Measurements from ENCODE around the gene MB21D2.

The MB21D2 gene

DNA sequence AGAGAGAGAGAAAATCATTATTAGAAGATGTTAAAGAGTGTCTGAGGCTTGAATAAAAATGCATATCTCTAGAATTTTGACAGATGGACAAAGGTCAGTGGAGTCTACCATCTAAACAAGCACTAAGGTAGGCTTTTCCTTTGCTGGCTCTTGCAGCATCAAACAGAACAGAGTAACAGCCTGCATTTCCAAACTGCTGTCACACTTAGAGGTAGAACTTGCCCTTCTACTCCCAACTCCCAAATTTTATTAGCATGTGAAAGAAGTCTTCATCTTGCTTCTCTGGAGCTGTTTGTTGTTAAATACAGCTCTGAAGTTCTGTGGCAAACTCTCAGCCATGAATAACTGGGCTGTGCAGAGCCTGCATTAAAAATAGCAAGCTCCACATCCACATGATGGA lies 4.1 kb upstream of the MB21D2 start:
- no peak overlapping the region for H2BK120ac ChIP-seq (ENCODE audit: insufficient read depth, low read length, poor library complexity)
- H3K9me3 ChIP-seq (ENCODE audit: insufficient read depth, low read depth, low read length), result no peaks in the 10 kb centered on the region
- no peak overlapping the region for H2AFZ ChIP-seq (ENCODE audit: insufficient read depth, low read length, poor library complexity)
- H2BK5ac ChIP-seq (ENCODE audit: low read depth, low read length, poor library complexity), result no peak overlapping the region
- H3K18ac ChIP-seq (ENCODE audit: low read length), result no peak overlapping the region
- H3K36me3 ChIP-seq (ENCODE audit: control insufficient read depth in 1 of 2, insufficient read depth in 2 of 2, low read length in 2 of 2), result no peaks in the 10 kb centered on the region
- H3K23ac ChIP-seq (ENCODE audit: low read length), result no peak overlapping the region
- peaks cover 11% of the 10 kb centered on the region for H3K79me1 ChIP-seq (ENCODE audit: low read length)
- H4K91ac ChIP-seq (ENCODE audit: low read depth, low read length), result no peak overlapping the region
- no peak overlapping the region for H3K4me3 ChIP-seq (ENCODE audit: low read depth, low read length)
- no peak for DNase-seq
- H3K4me2 ChIP-seq (ENCODE audit: low read length), result no peak overlapping the region
- no peak overlapping the region for H3K9ac ChIP-seq (ENCODE audit: low read length)
- H3K4ac ChIP-seq (ENCODE audit: low read depth, low read length), result no peak overlapping the region
- no peaks in the 10 kb centered on the region for H3K4me1 ChIP-seq (ENCODE audit: control insufficient read depth in 1 of 2, insufficient read depth in 2 of 2, low read length in 2 of 2)
- H4K12ac ChIP-seq (ENCODE audit: low read depth, low read length), result no peak overlapping the region
- H3K27me3 ChIP-seq (ENCODE audit: insufficient read depth, low read length), result no peaks in the 10 kb centered on the region
- no peak overlapping the region for H3K27ac ChIP-seq (ENCODE audit: low read depth, low read length)
- no peak overlapping the region for H2BK12ac ChIP-seq (ENCODE audit: low read length)
- H3K14ac ChIP-seq (ENCODE audit: low read length), result no peak overlapping the region
- H4K8ac ChIP-seq (ENCODE audit: low read depth, low read length), result no peak overlapping the region
- H3K79me2 ChIP-seq (ENCODE audit: control insufficient read depth, insufficient read depth, low read length, poor library complexity), result peaks cover 12% of the 10 kb centered on the region
- no peak overlapping the region for H2AK5ac ChIP-seq (ENCODE audit: low read length)

- DNase-seq, result no peak
- Histone ChIP-seq H2BK12ac (ENCODE audit: low read length) (no peak overlapping the region), H2AK5ac (ENCODE audit: low read length) (no peak overlapping the region), H3K4me1 (ENCODE audit: control insufficient read depth in 1 of 2, insufficient read depth in 2 of 2, low read length in 2 of 2) (peaks cover 0 to 3% of the 10 kb centered on the region in 2 experiments), H3K4me2 (ENCODE audit: low read length) (no peak overlapping the region), H3K79me1 (ENCODE audit: low read length) (peaks cover 15% of the 10 kb centered on the region), H3K79me2 (ENCODE audit: control insufficient read depth, insufficient read depth, low read length, poor library complexity) (peaks cover 17% of the 10 kb centered on the region), H4K12ac (ENCODE audit: low read depth, low read length) (no peak overlapping the region), H4K91ac (ENCODE audit: low read depth, low read length) (no peak overlapping the region), H2BK120ac (ENCODE audit: insufficient read depth, low read length, poor library complexity) (no peak overlapping the region), H3K9me3 (ENCODE audit: insufficient read depth, low read depth, low read length) (no peaks in the 10 kb centered on the region), H4K8ac (ENCODE audit: low read depth, low read length) (no peak overlapping the region), H3K4ac (ENCODE audit: low read depth, low read length) (no peak overlapping the region), H2BK5ac (ENCODE audit: low read depth, low read length, poor library complexity) (no peak overlapping the region), H3K36me3 (ENCODE audit: control insufficient read depth in 1 of 2, insufficient read depth in 2 of 2, low read length in 2 of 2) (no peaks in the 10 kb centered on the region), H3K18ac (ENCODE audit: low read length) (no peak overlapping the region), H3K4me3 (ENCODE audit: low read depth, low read length) (no peak overlapping the region), H2AFZ (ENCODE audit: insufficient read depth, low read length, poor library complexity) (no peak overlapping the region), H3K27me3 (ENCODE audit: insufficient read depth, low read length) (no peaks in the 10 kb centered on the region), H3K27ac (ENCODE audit: low read depth, low read length) (no peak overlapping the region), H3K14ac (ENCODE audit: low read length) (no peak overlapping the region), H3K9ac (ENCODE audit: low read length) (no peak overlapping the region), H3K23ac (ENCODE audit: low read length) (no peak overlapping the region)
- WGBS (ENCODE audit: extremely low coverage, insufficient coverage, insufficient read length), result no CpG with 5 or more reads among the region's 3 CpGs
Measured at GRCh38 chr3:192920411-192920810, 2.8 kb upstream of the MB21D2 start.

- Histone ChIP-seq H2BK5ac (ENCODE audit: low read depth, low read length, poor library complexity) (no peak overlapping the region), H3K27me3 (ENCODE audit: insufficient read depth, low read length) (no peaks in the 10 kb centered on the region), H2AK5ac (ENCODE audit: low read length) (no peak overlapping the region), H2AFZ (ENCODE audit: insufficient read depth, low read length, poor library complexity) (no peak overlapping the region), H4K8ac (ENCODE audit: low read depth, low read length) (no peak overlapping the region), H3K4me2 (ENCODE audit: low read length) (no peak overlapping the region), H4K12ac (ENCODE audit: low read depth, low read length) (no peak overlapping the region), H3K23ac (ENCODE audit: low read length) (no peak overlapping the region), H3K79me1 (ENCODE audit: low read length) (peaks cover 15% of the 10 kb centered on the region), H2BK12ac (ENCODE audit: low read length) (no peak overlapping the region), H4K91ac (ENCODE audit: low read depth, low read length) (no peak overlapping the region), H3K79me2 (ENCODE audit: control insufficient read depth, insufficient read depth, low read length, poor library complexity) (peaks cover 17% of the 10 kb centered on the region), H3K27ac (ENCODE audit: low read depth, low read length) (no peak overlapping the region), H3K4me1 (ENCODE audit: control insufficient read depth in 1 of 2, insufficient read depth in 2 of 2, low read length in 2 of 2) (peaks cover 2 to 5% of the 10 kb centered on the region in 2 experiments), H3K9me3 (ENCODE audit: insufficient read depth, low read depth, low read length) (no peaks in the 10 kb centered on the region), H2BK120ac (ENCODE audit: insufficient read depth, low read length, poor library complexity) (no peak overlapping the region), H3K36me3 (ENCODE audit: control insufficient read depth in 1 of 2, insufficient read depth in 2 of 2, low read length in 2 of 2) (no peaks in the 10 kb centered on the region), H3K18ac (ENCODE audit: low read length) (no peak overlapping the region), H3K14ac (ENCODE audit: low read length) (no peak overlapping the region), H3K4me3 (ENCODE audit: low read depth, low read length) (no peak overlapping the region), H3K4ac (ENCODE audit: low read depth, low read length) (no peak overlapping the region), H3K9ac (ENCODE audit: low read length) (no peak overlapping the region)
- WGBS (ENCODE audit: extremely low coverage, insufficient coverage, insufficient read length), result no CpG with 5 or more reads among the region's 10 CpGs
- DNase-seq, result no peak
Measured at GRCh38 chr3:192919901-192920300, 2.2 kb upstream of the MB21D2 start.

- Histone ChIP-seq H3K27ac (ENCODE audit: low read depth, low read length) (peak overlapping the region; percentile 94), H3K79me2 (ENCODE audit: control insufficient read depth, insufficient read depth, low read length, poor library complexity) (peaks cover 20% of the 10 kb centered on the region), H3K14ac (ENCODE audit: low read length) (peak overlapping the region; percentile 67), H3K27me3 (ENCODE audit: insufficient read depth, low read length) (no peaks in the 10 kb centered on the region), H2BK120ac (ENCODE audit: insufficient read depth, low read length, poor library complexity) (peak overlapping the region; percentile 85), H4K91ac (ENCODE audit: low read depth, low read length) (peak overlapping the region; percentile 93), H4K12ac (ENCODE audit: low read depth, low read length) (peak overlapping the region; percentile 19), H2BK12ac (ENCODE audit: low read length) (no peak overlapping the region), H3K79me1 (ENCODE audit: low read length) (peaks cover 15% of the 10 kb centered on the region), H3K4me3 (ENCODE audit: low read depth, low read length) (peak overlapping the region; percentile 95), H3K9me3 (ENCODE audit: insufficient read depth, low read depth, low read length) (no peaks in the 10 kb centered on the region), H3K23ac (ENCODE audit: low read length) (no peak overlapping the region), H3K4me2 (ENCODE audit: low read length) (peak overlapping the region; percentile 66), H2AFZ (ENCODE audit: insufficient read depth, low read length, poor library complexity) (peak overlapping the region; percentile 94), H2AK5ac (ENCODE audit: low read length) (no peak overlapping the region), H3K18ac (ENCODE audit: low read length) (peak overlapping the region; percentile 77), H2BK5ac (ENCODE audit: low read depth, low read length, poor library complexity) (peak overlapping the region; percentile 90), H3K9ac (ENCODE audit: low read length) (peak overlapping the region; percentile 50), H4K8ac (ENCODE audit: low read depth, low read length) (peak overlapping the region; percentile 87), H3K4me1 (ENCODE audit: control insufficient read depth in 1 of 2, insufficient read depth in 2 of 2, low read length in 2 of 2) (peaks cover 3 to 5% of the 10 kb centered on the region in 2 experiments), H3K36me3 (ENCODE audit: control insufficient read depth in 1 of 2, insufficient read depth in 2 of 2, low read length in 2 of 2) (no peaks in the 10 kb centered on the region), H3K4ac (ENCODE audit: low read depth, low read length) (no peak overlapping the region)
- no CpG with 5 or more reads among the region's 13 CpGs for WGBS (ENCODE audit: extremely low coverage, insufficient coverage, insufficient read length)
- DNase-seq, result no peak
Measured at GRCh38 chr3:192918275-192918588, 576 bp upstream of the MB21D2 start.
